ENCODE measurements around the gene HPSE2. TPM values are rescaled to one million over a fixed set of nuclear protein-coding genes. Genes with fewer than 3 reads are reported as not detected.

Gene HPSE2
- total and polyA plus RNA-seq, 12 donors, result 0.04 to 0.24 (median 0.13) TPM; not detected in 6

DNA sequence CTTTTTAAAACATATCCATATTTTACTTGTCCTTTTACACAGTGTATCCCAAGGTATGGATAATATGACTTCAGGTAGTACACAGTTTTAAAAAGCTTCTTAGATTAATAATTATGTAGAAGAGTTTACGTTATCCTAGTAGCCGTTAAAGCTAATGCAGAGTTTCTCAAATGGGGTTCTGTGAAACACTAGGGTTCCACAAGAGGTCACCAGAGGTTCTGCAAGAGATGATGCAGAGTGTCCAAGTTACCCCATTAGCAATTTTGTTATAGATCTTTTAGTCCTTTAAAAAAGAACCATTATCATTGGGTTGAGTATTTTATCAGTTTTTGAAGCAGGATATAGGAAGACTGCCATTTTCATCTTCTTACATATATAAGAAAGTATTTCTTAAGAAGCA, 490.0 kb downstream of the HPSE2 start:
- ATAC-seq (no peak), DNase-seq (no peak)
- Histone ChIP-seq H3K27me3 (no peaks in the 10 kb centered on the region), H3K4me1 (no peaks in the 10 kb centered on the region), H3K27ac (no peak overlapping the region), H3K36me3 (no peaks in the 10 kb centered on the region), H3K4me3 (no peak overlapping the region), H3K9me3 (peaks cover 0 to 6% (median 0%) of the 10 kb centered on the region in 11 donors)
- intact Hi-C loops (cut with DNase I), result no loop called here
- 88 to 94% methylated on average over 2 of the region's 2 CpGs for WGBS, 2 donors
- no peak for TF ChIP-seq CTCF (IDR thresholded peaks at IDR 0.05)

- WGBS, 2 donors, result 79 to 80% methylated on average over 1 of the region's 1 CpG
- no peak overlapping the region for H3K4me3 ChIP-seq
- ATAC-seq (no peak), DNase-seq (no peak)
- no peak overlapping the region for H3K27ac ChIP-seq
- no peaks in the 10 kb centered on the region for H3K36me3 ChIP-seq
- no peaks in the 10 kb centered on the region for H3K27me3 ChIP-seq
- H3K4me1 ChIP-seq, result no peaks in the 10 kb centered on the region
- no peaks in the 10 kb centered on the region for H3K9me3 ChIP-seq
- intact Hi-C loops (cut with DNase I), result no loop called here
- TF ChIP-seq CTCF (IDR thresholded peaks at IDR 0.05), result no peak
These were observed 515.1 kb downstream of the HPSE2 start for GRCh38 chr10:98720551-98720950.

- intact Hi-C loops (cut with DNase I), result no loop called here
These were observed 522.1 kb downstream of the HPSE2 start for GRCh38 chr10:98713586-98713985.

DNA sequence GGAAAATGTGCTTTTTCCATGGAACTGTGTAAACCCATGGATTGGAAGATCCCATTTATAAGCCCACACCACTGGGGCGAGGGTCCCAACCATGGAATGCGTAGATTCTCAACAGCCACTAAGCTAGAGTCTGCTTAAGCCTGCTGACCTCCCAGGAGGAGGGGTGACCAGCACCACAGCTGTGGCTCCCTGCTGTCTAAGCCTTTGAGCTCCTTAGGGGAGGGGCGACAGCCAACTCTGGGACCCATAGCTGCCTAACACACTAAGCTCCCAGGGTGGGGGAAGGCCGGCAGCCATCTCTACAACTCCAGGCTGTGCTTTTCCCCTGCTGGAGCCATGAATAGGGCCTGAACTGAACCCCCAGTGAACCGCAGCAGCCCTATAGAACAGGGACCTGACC, 539.1 kb downstream of the HPSE2 start:
- no peak for DNase-seq
- Histone ChIP-seq H3K36me3 (no peaks in the 10 kb centered on the region), H3K9me3 (no peaks in the 10 kb centered on the region), H3K27me3 (peaks cover 0 to 3% (median 0%) of the 10 kb centered on the region in 7 donors), H3K27ac (no peak overlapping the region), H3K4me1 (peaks cover 0 to 9% (median 0%) of the 10 kb centered on the region in 9 donors), H3K4me3 (no peak overlapping the region)
- 71 to 78% methylated on average over 5 of the region's 5 CpGs for WGBS, 2 donors
- intact Hi-C loops (cut with DNase I), result no loop called here
- no peak for TF ChIP-seq CTCF (IDR thresholded peaks at IDR 0.05)
- no peak for ATAC-seq

More at GRCh38 chr10:98713586-98713985, 522.1 kb downstream of the HPSE2 start:
- DNase-seq (no peak), ATAC-seq (no peak)
- H3K36me3 ChIP-seq, result no peaks in the 10 kb centered on the region
- no peaks in the 10 kb centered on the region for H3K27me3 ChIP-seq
- H3K9me3 ChIP-seq, result no peaks in the 10 kb centered on the region
- WGBS, 2 donors, result 85% methylated on average over 1 of the region's 1 CpG
- no peak overlapping the region for H3K27ac ChIP-seq
- H3K4me3 ChIP-seq, result no peak overlapping the region
- TF ChIP-seq CTCF (IDR thresholded peaks at IDR 0.05), result no peak
- H3K4me1 ChIP-seq, result no peaks in the 10 kb centered on the region

Measured in heart right ventricle (tissue), 16 donors.